ENCODE measurements around the gene MADD.

MADD gene

GRCh38 chr11:47356998-47357329 lies 87.0 kb downstream of the MADD start:
- no peak for DNase-seq (ENCODE audit: low read depth in 2 of 2)

DNA sequence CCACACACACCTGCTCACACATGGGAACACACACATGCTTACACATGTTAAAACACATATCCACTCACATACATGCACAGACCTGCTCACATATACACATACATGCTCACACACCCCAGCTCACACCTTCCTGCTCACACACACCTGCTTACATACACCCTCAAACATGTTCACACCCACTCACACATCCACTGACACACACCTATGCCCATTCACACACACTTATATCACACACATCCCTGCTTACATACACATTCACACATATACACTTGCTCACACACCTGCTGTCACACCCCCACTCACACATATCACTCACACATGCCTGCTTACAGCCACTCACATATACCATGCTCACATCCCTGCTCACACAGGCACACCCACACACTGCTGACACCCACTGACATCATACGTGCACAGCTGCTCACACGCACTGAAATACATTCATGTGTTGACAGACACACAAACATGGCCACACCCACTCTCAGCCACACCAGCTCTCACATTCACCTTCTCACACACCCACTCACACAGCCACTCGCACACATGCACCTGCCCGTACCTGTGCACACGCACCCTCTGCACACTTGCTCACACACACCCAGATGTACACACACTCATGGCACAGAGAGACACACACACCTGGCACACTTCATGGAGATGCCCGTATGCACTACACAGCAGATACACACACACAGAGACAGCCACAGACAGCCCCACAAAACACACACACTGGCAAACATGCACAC lies 88.2 kb downstream of the MADD start:
- DNase-seq (ENCODE audit: low read depth in 2 of 2) = no peak

DNA sequence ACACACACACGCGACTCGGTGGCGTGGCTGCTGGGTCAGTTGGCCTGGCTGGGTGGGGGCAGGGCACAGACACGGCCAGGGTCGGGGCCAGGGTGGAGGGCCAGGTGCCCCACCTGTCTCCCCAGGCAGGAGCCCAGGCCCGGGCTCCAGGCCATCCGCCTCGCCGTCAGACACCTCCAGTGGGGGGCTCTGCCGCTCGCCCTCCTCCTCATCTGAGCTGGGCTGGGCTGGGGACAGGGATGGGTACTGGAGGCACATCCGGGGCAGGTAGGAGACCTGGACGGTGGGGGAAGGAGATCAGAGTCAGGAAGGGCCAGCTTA lies 88.8 kb downstream of the MADD start:
- DNase-seq (ENCODE audit: low read depth in 2 of 2) = no peak

DNA sequence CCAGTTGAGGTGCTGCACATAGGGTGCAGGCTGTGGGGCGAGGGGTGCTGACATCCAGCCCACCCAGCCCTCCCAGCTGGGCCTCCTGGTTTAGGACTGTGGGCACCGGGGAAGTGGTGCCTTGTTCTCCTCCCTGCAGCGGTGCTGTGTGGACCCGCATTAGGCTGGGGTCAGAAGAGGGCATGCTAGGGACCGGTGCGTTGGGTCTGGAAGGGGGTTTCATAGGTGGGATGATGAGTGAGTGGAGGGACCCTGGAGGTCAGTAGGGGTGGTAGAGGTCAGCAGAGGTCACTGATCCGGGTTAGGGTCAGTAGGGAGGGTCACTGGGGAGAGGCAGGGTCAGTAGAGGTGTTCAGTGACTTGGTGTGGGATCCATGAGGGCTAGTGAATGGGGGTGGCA lies 89.2 kb downstream of the MADD start:
- no peak for DNase-seq (ENCODE audit: low read depth in 2 of 2)

- no peak for DNase-seq (ENCODE audit: low read depth in 2 of 2)
Measured at GRCh38 chr11:47359586-47359985, 89.7 kb downstream of the MADD start.

GRCh38 chr11:47360341-47360740 lies 90.4 kb downstream of the MADD start:
- DNase-seq (ENCODE audit: low read depth in 2 of 2) = no peak

DNA sequence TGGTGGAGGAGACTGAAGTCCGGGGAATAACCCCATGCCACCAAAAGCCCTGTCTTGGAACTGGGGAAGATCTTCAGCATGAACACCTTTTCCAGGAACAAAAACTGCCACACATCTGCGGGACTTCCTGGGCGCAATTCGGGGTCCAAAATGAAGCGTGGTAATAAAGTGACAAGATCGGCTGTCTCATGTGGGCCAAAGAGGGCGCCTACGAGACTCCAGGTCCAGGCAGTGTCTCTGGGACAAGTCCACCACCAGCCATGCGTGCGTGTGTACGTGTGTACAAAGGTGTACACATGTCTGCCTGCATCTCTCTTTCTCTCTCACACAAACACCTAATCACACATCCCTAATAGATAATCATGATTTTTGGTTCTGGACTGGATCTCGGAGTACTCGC lies 91.5 kb downstream of the MADD start:
- DNase-seq (ENCODE audit: low read depth in 2 of 2) = no peak

DNA sequence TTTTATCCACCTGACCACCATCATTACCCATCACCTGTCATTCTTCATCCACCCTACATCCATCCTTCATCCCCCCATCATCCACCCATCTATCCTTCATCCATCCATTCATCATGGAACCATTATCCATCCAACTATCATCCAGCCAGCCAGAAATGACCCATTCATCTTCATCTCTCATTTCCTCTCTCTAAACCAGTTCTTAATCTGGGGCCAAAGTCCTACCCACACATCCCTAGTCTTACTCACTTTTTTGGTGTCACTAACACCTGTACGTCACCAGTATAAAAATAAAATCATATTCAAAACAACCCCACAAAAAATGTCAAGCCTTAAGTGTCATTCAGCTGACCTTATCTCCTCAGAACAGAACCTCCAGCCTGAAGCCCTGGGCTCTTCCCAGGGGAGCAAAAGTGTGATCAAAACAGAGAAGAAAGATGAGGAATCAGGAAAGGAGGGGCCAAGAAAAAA lies 96.1 kb downstream of the MADD start:
- DNase-seq (ENCODE audit: low read depth in 2 of 2) = no peak

- no peak for DNase-seq (ENCODE audit: low read depth in 2 of 2)
Measured at GRCh38 chr11:47369676-47370075, 99.7 kb downstream of the MADD start.

- DNase-seq (ENCODE audit: low read depth in 2 of 2) = no peak
Measured at GRCh38 chr11:47372422-47372821, 102.5 kb downstream of the MADD start.

- DNase-seq (ENCODE audit: low read depth in 2 of 2) = peak; percentile 78 to 81
Measured at GRCh38 chr11:47373876-47374719, 104.2 kb downstream of the MADD start.

GRCh38 chr11:47374720-47375019 lies 104.7 kb downstream of the MADD start:
- no peak for DNase-seq (ENCODE audit: low read depth in 2 of 2)

GRCh38 chr11:47375020-47375419 lies 105.1 kb downstream of the MADD start:
- no peak for DNase-seq (ENCODE audit: low read depth in 2 of 2)

DNA sequence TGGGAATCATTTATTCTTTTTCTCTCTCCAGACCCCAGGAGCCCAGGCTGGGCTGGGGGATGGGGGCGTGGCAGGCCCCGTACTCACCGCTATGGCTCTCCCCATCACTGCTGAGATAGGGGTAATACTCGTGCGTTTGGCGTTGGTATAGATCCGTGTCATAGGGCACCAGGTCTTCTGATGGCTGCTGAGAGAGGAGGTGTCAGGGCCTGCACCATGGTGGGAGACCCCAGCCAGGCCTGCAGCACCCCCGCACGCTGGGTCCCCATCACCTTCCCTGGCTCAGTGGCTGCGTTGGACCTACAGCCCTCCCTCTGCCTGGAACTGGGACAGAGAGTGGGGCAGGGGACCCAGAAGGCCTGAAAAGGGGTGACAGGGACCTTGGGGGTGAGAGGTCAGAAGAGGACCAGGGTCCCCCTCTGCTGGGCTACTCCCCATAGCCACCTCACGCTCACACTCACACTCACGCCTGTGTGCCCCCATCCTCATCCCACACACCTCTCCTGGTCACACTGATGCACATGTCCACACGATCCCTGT lies 105.7 kb downstream of the MADD start:
- no peak for DNase-seq (ENCODE audit: low read depth in 2 of 2)

- no peak for DNase-seq (ENCODE audit: low read depth in 2 of 2)
Measured at GRCh38 chr11:47376107-47376524, 106.2 kb downstream of the MADD start.

DNA sequence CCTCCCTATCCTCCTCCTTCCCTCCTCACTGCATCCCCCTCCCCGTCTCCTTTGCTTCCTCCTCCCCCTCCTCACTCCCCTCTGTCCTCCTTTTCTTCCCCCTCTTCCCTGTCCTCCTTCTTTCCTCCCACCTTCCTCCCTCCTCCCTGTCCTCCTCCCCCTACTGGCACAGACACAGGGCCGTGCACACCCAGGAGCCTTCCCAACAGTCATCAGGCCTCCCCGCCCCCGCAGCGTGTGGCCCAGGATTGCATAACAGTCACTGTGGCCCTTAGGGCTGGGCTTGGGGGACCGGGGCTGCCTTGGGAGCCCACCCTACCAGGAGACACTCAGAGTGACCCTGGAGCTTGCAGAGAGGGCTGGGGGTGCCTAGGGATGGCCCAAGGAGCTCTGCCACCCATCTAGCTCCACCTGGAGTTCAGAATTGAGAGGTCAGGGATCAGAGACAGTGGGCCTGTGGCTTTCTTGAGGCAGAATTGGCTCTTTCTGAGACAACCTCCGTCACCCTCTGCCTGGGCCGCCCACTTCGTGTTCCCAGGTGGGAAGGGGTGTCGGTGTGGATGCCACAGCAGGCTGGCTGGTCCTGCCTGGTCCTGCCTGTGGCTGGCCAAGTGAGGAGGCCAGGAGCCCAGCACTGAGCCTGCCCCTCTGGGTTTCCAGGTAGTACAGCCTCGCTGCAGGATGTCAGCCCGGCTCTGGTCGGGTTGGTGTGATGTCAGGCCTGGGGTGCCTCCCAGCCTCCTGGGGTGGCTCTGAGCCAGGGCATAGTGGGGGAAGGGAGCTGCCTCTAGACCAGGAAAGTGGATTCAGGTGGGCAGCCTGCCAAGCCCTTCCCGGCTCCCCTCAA lies 106.8 kb downstream of the MADD start:
- no peak for DNase-seq (ENCODE audit: low read depth in 2 of 2)

DNA sequence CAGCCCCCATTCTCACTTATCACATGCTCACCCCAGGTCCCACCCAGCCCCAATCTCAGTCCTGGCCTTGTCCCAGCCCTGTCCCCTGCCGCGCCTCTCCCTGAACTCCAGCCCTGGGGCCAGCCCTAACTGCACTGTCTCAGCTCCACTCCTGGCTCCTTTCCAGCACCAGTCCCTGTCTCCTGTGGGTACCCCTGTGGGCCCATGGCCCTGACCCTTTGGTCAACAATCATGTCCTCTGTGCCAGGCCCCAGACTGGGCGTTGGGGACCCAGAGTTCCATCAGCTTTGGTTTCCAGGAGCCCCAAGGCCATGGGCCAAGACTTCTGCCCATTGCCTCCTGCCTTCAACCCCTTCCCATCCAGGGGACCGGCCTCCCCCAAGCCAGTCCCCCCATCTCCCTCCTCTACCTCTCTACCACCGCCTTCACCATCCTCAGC lies 107.7 kb downstream of the MADD start:
- no peak for DNase-seq (ENCODE audit: low read depth in 2 of 2)

DNA sequence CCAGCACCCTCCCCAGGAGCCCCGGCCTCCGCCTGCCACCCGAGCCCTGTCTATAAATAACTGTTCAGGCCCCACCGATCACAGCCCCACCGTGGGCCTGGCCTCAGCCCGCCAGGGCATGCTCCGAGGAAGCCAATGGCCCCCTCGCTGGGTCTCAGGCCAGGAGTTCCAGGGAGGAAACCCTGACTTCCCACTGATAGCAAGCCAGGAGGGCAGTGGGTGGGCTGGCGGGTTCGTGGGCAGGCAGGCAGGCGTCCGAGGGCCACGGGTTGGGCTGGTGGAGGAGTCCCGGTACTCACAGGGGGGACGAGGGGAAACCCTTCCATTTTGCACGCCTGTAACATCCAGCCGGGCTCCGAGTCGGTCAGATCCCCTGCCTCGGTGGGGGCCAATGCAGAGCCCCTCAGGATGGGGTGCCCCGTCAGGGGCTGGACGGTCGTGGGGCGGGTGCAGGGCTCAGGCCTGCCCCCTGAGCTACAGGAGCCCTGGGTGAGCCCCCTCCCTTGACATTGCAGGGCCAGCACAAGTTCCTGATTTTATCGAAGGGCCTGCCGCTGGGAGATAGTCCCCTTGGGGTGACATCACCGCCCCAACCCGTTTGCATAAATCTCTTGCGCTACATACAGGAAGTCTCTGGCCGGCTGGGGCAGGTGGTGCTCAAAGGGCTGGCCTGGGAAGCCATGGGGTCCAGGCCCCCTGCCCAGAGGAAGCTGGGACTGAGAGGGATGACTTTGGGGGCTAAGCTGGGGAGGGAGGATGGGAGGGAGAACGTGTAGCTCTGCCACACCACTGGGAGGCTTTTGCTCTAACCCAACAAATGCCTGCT lies 108.3 kb downstream of the MADD start, which contains the start of gene SPI1:
TSS of gene SPI1 (minus strand) at position 538 of the 826 bp plus-strand sequence. CDS start at position 344, 194 bp downstream.
- DNase-seq (ENCODE audit: low read depth in 2 of 2) = no peak

DNA sequence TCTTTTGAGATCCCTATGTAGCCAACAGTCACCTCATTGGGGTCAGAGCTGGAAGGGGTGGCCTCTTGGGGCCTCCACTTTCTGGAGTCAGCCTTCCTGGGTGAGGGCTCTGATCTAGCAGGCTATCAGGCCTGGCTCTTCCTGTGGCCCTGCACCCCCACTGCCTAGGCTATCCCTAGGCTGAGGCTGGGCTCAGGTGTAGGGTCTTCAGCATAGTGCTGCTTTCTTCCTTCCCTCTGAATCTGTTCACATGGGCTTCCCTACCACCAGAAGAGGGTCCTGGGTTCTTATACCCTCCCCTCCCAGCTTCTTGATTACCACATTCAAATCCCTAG lies 108.9 kb downstream of the MADD start:
- no peak for DNase-seq (ENCODE audit: low read depth in 2 of 2)

DNA sequence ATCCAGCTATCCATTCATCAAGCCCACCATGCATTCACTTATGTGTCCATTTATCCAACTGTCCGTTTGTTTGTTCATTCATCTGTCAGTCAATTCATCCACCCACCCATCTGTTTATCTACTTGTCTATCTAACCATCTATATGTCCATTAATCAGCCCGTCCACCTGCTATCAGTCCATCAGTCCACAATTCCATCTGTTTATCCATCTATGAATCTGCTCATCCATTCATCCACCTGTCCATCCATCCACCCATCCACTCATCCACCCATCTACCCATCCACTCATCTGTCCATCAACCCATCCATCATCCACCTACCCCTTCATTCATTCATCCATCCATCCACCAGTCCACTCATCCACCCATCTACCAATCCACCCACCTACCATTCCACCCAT lies 109.4 kb downstream of the MADD start:
- DNase-seq (ENCODE audit: low read depth in 2 of 2) = no peak
